Stomach (tissue), 4 donors: Measurements from ENCODE around the gene ATXN7L3.

Experiments used
- CTCF ChIP-seq, 7 experiments: fragments of 450-650 bp in 4 of 7; fragments of 200-600 bp in 3 of 7; sonication (generic) in 3 of 7; IDR thresholded peaks; one replicate each; pipeline ENCODE4 v1.5.1; 2016 to 2019; ENCODE audit warnings: antibody characterized with exemption in 7 of 7, control low read depth in 2 of 7, mild to moderate bottlenecking in 1 of 7
- POLR2A ChIP-seq, 4 donors: fragments of 450-650 bp; IDR thresholded peaks; one replicate each; pipeline ENCODE4 v1.6.1; 2016; ENCODE audit warnings: antibody characterized with exemption in 4 of 4, control low read depth in 2 of 4, mild to moderate bottlenecking in 1 of 4, moderate library complexity in 1 of 4

GRCh38 chr17:44214896-44215295 lies 15.2 kb upstream of the ATXN7L3 start:
- TF ChIP-seq CTCF (IDR thresholded peaks at IDR 0.05) (no peak), POLR2A (IDR thresholded peaks at IDR 0.05) (no peak)
